Uterus (tissue), 2 donors: ENCODE data around the gene FAM81B.

Experiments used
- CTCF ChIP-seq, 4 experiments: fragments of 200-600 bp in 2 of 4; fragments of 450-650 bp in 2 of 4; sonication (generic) in 2 of 4; IDR thresholded peaks; one replicate each; pipeline ENCODE4 v1.5.1; 2016 to 2019; ENCODE audit warnings: antibody characterized with exemption in 4 of 4, mild to moderate bottlenecking in 2 of 4, moderate library complexity in 1 of 4
- POLR2A ChIP-seq, 2 donors: fragments of 450-650 bp; IDR thresholded peaks; one replicate each; pipeline ENCODE4 v1.6.1; 2016; ENCODE audit warnings: antibody characterized with exemption in 2 of 2, mild to moderate bottlenecking in 1 of 2, moderate library complexity in 1 of 2

DNA sequence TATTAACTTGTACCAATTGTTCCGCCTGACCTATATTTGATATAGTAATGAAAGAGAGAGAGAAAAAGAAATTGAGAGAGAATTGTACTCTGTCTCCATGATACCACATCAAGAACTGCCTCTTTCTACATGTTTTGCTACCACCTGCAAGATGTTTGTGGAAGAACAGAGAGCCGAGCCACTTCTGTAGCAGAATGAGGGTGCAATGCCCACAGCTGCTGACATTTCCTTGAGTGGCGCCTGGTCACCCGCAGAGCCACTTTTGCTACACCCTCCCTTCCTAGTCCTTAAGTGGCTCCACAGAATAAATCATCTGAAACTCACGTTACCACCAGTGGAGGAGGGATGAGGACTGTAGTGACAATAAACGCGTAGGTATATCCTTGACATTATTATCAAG is 17.1 kb upstream of the FAM81B start:
- TF ChIP-seq CTCF (IDR thresholded peaks at IDR 0.05) (no peak), POLR2A (IDR thresholded peaks at IDR 0.05) (no peak)
